C4-2B (cell line): ENCODE data around the gene SEC23A.

Experiments used
- ZFX ChIP-seq: fragments of 450-650 bp; IDR thresholded peaks from 2 replicates; pipeline ENCODE4 v1.6.1; 2017
- TF ChIP-seq, protein P1 (sequence below): fragments of 450-650 bp; conservative IDR thresholded peaks from 2 replicates; pipeline ENCODE4 v1.5.1; 2017; ENCODE audit warnings: mild to moderate bottlenecking

DNA sequence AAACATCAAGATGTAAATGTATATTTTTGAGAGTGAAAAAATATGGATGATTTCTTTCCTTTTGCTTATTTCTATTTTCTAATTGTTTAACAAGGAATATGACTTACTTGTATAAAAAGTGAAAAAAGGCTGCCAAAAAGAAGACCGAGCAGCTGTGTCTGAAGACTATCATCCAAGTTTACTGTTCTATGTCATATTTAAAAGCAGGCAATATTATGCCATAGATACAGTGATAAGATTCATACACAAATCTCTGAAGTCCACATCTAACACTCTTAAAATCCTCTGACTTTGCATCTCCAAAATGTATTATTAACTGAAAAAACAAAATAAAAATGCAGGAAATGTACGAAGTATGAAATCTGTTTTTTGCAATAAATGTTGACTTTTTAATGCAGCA is 109.1 kb downstream of the SEC23A start:
- TF ChIP-seq, protein P1, sequence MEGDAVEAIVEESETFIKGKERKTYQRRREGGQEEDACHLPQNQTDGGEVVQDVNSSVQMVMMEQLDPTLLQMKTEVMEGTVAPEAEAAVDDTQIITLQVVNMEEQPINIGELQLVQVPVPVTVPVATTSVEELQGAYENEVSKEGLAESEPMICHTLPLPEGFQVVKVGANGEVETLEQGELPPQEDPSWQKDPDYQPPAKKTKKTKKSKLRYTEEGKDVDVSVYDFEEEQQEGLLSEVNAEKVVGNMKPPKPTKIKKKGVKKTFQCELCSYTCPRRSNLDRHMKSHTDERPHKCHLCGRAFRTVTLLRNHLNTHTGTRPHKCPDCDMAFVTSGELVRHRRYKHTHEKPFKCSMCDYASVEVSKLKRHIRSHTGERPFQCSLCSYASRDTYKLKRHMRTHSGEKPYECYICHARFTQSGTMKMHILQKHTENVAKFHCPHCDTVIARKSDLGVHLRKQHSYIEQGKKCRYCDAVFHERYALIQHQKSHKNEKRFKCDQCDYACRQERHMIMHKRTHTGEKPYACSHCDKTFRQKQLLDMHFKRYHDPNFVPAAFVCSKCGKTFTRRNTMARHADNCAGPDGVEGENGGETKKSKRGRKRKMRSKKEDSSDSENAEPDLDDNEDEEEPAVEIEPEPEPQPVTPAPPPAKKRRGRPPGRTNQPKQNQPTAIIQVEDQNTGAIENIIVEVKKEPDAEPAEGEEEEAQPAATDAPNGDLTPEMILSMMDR = no peak
- TF ChIP-seq ZFX = no peak
